Measurements from ENCODE around the gene METTL18.

The METTL18 gene

DNA sequence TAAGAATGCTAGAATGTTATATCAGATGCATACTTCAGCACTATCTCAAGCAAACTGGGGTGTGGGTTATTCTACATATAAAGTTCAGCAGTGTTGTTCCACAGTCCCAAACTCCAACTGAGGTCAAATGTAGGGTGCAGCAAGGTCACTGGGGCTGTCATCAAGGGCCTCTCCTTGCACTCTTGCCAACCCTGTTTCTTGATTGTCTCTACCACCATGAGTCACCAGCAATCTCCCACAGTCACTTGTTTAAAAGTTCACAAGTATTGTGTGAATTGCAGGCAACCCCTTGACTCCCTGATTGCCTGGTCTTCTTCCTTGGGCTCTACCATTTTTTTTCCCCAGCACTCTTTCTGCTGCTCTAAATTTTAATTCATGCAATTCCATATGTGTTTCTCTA is 10.6 kb downstream of the METTL18 start:
- no peak for DNase-seq

DNA sequence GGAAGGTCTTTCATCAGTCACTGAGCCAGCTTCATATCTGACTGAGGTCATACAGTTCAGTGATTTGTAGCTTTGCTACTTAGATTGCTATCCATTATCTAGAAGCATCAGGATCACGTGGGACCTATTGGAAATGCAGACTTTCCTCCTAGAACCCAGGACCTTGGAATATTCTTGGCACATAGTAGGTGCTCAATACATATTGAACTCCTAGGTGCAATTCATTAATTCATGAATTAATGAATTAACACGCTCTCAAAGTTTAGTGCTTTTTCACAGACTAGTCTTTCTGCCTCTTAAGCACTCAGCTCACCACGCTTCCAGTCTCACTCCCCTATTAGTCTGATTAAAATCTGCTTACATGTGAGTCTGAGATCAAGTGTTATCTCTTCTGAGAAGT is 12.1 kb downstream of the METTL18 start:
- DNase-seq = no peak

DNA sequence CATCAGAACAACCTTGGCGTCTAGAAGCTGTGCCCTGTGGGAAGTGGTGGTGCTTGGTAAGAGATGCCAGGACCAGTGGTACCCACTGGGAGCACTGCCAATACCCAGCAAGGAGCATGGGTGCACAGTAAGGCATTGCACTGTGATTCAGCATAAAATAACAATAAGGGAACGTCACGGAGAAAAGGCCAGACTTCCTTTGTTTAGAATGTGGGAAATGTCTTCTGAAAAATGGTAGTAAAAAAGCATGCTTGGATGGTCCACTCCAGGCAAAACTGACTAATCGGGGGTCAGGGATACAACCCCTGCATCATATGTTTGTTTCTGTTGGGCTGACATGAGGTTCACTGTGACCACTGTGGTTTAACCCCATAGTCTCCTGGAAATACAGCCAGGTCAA is 14.7 kb downstream of the METTL18 start:
- no peak for DNase-seq

DNA sequence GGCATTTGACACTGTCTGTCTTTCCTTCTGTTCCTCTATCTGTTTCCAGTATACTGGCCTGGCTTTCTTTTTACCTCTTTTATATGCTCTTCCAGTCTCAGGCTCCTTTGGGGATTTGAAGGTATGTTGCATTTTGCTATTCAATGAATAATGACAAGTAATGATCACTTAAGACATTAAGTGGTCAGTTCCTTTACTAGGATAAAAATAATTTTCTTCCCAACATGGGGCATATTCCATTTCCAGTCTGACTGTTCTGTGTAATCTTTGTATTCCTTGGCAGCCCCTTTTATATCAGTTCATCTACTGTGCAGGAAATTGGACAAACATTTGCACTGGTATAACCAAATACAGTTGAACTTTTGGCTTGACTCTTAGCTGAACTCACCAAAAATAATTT is 15.6 kb downstream of the METTL18 start:
- no peak for DNase-seq

DNA sequence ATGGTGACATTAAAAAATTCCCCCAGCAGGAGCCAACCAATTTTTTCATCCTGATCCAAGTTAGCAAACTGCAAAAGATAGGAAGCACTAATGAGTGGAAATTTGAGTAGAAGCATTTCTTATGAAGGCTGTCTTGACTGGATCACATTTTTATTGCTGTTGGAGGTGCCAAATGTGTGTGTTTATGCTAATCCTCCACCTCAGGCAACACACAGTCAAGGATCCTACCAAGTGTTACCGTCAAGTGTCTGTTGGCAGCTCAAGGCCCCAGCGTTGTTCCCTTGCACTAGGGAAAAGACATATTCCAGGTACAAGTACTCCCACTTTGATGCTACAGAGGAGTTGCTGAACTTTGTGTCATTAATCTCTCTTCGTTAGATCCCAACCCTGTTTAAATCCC is 18.3 kb downstream of the METTL18 start:
- DNase-seq = no peak

DNA sequence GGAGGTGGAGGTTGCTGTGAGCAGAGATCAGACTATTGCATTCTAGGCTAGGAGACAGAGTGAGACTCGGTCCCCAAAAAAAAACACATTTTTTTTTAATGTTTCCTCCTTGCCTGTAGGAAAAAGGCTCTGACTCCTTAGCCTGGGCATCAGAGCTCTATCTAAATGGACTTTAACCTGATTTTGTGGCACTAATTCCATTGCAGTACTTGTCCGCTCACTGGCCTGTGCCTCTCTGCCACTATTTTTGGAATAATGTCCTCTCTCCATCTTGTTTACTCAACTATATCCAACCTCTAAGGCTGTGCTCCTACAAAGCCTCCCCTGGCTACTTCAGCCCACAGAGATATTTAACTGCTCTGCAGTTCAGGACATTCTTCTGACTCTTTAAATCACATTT is 26.5 kb downstream of the METTL18 start:
- no peak for DNase-seq

DNA sequence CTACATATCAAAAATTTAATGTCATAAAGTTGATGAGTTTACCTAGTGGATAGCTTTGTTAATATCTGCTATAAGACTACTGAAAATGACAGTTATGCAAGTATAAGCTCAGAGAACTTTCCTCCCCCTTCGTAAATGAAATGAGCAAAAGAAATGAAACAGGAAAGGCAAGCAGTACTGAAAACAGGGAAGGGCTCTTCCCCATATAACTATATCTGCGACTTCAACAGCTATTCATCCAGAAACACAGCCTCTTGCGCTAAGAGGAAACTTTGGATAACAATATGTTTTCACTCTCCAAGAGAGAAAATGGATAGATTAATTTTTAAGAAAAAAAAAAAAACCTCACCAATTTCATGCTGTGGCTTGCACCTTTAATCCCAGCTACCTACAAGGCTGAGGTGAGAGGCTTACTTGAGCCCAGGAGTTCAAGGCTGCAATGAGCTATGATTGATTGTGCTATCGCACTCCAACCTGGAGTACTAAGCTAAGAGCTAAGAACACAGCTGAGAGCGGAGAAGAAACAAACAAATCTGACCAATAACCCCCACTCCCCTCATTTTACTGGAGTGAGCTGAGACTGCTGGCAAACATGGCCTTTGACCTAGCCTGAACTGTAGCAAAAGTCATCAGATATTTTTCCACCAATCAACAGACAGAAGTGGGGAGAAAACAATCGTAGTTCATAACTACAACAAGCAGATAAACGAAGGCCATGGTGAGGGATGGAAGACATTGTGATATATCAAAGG is 29.0 kb downstream of the METTL18 start:
- DNase-seq = no peak

DNA sequence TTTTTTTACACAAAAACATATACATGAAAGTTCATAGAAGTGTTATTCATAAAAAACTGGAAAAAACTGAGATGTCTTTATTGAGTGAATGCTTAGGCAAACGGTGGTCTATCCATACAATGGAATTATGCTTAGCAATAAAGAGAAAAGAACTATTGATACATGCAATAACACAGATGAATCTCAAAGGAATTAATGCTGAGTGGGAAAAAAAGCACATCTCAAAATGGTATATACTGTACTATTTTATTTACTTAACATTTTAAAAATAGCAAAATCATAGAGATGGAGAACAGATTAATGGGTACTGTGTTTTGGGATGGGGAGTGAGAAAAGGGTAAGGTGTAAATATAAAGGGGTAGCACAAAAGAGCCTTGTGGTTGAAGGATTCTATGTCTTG is 29.8 kb downstream of the METTL18 start:
- DNase-seq = no peak

DNA sequence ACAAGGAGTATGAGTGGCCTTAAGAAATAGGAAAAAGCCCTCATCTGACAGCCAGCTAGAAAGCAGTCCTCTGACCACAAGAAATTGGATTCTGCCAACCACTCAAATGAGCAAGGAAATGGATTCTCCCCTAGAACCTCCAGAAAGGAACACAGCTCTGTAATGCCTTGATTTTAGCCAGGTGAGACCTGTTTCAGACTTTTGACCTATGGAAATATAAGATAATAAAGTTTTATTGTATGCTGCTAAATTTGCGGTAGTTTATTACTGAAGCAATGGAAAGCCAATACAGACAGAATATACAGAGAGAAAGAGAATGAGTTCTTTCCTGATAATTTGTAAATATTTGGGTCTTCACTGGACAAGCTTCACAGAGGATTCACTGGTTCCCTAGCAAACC is 32.0 kb downstream of the METTL18 start:
- DNase-seq = no peak

DNA sequence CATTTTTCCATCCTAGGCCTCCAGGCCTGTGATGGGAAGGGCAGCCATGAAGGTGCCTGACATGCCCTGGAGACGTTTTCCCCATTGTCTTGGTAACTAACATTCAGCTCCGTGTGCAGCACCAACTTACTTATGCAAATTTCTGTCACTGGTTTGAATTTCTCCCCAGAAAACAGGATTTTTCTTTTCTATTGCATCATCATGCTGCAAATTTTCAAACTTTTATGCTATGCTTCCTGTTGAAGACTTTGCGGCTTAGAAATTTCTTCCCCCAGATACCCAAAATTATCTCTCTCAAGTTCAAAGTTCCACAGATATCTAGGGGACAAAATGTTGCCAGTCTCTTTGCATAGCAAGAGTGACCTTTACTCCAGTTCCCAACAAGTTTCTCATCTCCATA is 35.7 kb downstream of the METTL18 start:
- no peak for DNase-seq

DNA sequence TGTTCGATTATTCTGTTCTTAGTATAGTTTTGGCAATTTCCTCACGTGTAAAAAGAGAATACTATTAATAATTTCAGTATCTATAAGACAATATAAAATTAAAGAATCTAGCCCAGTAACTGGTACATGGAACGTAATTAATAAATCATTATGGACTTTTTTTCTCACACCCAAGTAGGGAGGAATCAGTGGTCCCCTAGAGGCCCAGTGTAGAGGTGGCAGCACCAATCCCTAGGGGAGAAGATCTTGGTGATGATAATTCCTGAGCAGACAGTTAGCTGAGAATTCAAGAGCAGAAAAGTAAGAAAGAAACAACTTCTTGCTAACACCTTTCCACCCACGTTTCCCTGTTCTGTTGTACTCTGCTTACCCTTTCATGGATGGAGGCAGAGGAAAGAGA is 41.2 kb downstream of the METTL18 start:
- no peak for DNase-seq

DNA sequence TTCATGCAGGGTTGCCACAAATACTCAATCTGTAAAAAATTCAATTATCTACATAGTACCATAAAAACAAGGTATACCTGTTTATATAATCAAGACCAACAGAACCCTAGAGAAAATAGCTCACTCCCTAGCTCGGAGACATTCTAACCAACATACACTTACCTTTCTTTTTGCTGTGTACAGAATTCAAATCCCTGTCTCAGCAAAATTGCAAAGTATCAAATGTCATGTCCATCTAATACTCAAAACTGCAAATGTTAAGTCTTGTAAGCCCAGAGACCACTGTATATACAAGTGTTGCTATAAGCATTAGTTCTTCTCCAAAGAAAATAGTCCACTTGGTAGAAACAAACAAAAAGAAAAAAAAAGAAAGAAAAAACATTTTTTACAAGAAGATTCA is 44.7 kb downstream of the METTL18 start:
- no peak for DNase-seq

DNA sequence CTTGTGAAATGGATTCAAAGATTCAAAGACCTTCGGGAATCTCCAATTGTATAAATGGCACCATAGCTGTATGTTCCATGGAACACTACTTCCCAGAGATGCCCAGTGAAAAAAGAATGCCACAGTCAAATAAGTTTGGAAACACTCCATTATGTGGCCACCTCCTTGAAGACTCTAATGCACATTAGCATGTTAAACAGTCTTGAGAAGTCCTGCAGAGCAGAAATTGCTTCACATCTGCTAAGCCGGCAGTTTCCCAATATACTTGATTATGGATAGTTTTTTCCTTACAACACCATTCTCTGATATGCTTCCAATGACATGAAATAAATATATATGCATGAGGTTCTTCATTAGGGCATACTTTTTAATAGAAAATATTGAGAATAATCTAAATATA is 48.2 kb downstream of the METTL18 start:
- no peak for DNase-seq

DNA sequence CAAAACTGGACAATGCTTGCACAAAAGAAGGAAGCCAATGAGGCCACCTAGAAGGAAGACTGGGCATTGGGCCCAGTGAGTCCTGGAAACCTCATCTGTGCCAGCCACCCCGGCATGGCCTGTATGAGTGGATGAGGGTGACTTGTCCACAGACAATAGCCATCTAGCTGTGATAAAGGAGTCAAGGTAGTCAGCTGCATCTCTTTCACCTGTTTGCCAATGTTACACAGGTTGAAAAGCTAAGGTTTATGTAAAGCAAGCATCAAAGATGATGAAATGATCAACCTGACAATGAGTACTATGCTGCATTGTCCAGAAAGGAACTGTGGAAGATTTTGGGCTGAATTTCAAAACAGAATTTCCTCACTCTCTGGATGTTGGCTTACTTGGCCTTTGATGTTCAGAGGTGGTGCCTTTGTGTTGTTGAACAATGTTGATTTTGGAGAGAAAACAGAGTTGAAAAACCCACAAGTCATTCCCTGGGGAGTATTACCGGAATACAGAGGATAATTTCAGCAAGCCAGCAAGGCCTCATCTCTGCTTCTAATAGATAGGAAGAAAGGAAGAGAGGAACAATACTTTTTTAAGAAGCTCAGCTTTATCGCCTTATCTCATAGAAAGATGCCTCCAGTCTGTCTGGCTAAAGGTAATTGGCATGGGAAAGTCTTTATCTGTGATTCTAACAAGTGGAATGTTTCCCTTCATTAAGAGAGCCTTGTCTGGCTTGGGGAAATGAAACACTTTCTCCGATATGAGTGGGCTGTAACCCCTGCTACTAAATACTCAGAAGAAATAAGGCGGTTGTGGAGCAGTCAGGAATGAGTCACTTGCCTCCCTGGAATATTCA is 49.5 kb downstream of the METTL18 start:
- no peak for DNase-seq

All from CD4-positive, alpha-beta T cell treated with Interleukin-6 for 4 hours (primary cell).